Dermis microvascular lymphatic vessel endothelial cell (primary cell): Measurements from ENCODE around the gene CYSLTR2. TPM values are rescaled to one million over a fixed set of nuclear protein-coding genes. Genes with fewer than 3 reads are reported as not detected.
"Not testable (repeated sequence)": the region's sequence is repeated elsewhere in the genome, so short reads cannot be mapped to it uniquely, and the experiment has no call there.

Experiments used
- DNase-seq, 2 donors: peaks; one replicate each; pipeline versions ENCODE4 v3.0.0 to v3.0.0-alpha.2; 2010; ENCODE audit warnings: low read depth in 2 of 2
- total RNA-seq: library from RNA; depleted of rRNA; stranded (reverse); fragments of >200 nt; gene quantifications from 2 replicates; pipeline ENCODE4 v1.2.1, GENCODE V29; 2014

CYSLTR2 gene
- total RNA-seq, 1 donor from 2014 or later = not detected

GRCh38 chr13:48644951-48645350, 8.8 kb upstream of the CYSLTR2 start:
- no peak for DNase-seq

- no peak for DNase-seq
These were observed 7.9 kb upstream of the CYSLTR2 start for GRCh38 chr13:48645845-48646244.

DNA sequence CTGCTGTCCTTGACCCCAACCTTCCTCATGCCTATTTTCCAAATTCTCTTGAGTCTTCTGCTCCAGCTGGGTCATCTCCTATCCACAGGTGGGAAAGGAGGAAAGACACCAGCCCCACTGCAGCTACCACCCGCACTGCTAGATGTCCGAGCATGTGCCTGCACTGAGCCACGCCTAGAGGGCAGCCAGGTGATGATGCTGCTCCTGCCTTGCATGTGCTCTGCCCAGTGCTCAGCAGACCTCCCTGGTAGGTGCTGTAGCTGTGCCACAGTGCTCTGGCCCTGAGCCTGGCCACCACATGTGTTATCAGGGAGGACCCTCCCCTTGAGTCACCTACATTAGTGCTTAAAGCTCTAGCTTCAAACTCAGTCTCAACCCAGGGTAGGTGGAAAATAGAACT, 6.9 kb upstream of the CYSLTR2 start:
- no peak for DNase-seq

GRCh38 chr13:48647625-48648024, 6.1 kb upstream of the CYSLTR2 start:
- peak in 1 of 2 donors; percentile 23 for DNase-seq

- peak in 1 of 2 donors; percentile 45 for DNase-seq
These were observed 5.3 kb upstream of the CYSLTR2 start for GRCh38 chr13:48648446-48648845.

DNA sequence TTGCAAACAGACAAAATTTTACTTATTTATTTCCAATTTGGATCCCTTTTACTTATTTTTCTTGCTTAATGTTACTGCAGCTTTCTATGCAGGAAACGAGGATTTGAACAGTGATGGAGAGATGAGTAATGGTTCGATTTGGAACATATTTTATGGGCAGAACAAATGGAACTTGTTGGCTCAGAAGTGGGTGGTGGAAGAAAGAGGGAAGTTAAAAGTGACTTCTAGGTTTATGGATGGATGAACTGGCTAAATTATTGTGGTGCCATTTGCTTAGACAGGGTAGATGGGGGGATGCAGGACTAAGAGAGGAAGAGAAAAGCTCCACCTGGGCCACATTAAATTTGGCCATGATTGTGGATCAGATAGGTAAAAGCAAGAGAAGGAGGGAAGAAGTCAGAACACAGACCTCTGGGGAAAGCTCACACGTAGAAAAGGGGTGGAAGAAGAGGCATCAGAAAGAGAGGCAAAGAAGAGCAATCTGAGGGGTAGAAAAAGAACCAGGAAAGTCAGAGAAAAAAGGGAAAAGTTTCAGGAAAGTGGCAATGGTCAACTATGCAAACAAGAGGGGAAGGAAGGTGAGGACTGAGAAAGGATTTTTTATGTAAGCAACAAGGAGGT, 768 bp upstream of the CYSLTR2 start:
- DNase-seq = no peak

GRCh38 chr13:48654511-48654910, 782 bp downstream of the CYSLTR2 start:
- no peak for DNase-seq

DNA sequence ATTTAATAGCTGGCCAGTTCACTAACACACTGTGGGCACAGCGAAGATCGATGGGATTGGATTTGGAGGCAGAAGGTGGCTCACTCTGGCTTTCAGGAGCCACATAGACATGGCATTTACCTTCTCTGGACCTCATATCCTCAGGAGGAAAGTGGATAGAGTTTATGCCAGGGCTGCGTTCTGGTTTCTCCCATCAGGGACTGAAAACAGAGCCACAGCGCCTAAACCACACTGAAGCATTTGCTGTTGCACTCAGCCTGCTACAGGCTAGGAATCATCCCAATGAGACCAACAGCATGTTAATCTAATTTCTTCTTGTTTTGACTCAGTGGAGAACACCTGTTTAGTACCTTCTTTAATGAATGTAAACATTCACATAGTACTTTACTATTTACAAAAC, 1.6 kb downstream of the CYSLTR2 start:
- no peak for DNase-seq

DNA sequence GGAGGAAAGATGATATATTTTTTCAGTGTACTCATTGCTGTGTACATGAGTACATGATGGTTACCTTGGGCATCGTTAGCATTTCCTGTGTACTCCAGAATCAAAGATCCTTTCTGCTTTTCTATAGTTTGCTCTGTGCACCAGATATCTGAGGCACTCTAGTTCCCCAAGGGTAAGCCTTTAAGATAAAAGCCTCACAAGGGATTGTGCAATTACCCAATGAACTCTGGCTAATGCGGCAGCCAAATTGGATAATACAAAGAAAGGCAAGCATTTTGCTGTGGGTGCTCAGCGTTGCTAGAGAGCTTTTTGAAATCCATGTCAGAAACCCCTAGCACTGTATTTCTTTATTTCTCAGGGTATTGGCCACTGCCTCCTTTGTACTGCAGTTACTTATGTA, 2.9 kb downstream of the CYSLTR2 start:
- no peak for DNase-seq

DNA sequence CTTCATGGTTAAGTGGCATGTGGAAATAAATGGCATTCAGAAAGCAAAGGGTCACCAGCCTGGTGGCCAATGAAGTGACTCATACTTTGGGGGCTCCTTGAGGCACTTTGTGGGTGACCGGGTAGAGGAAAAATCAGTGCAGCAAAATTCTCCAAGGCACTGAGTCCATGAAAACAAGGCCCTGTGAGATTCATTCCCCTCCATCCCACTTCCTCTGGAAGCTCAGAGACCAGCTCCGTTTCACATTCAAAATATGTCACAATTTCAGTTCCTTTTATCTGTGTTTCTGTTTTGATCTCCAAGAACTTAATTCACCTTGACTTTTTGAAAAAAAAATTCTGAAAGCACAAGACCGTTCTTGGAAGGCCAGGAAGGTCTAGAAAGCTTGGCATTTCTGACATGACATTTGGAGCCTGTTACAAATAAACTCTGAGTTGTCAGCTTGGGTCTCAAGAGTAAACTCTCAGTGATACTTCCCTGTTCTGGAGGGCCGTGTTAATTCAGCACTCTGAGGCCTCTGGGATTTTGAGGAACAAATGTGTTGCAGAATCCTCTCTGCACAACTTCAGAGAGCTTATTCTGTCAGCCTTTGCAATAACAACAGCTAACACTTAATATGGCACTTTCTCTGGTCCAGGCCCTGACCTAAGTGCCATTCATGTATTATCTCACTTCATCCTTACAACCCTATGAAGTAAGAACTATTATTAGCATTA, 6.8 kb downstream of the CYSLTR2 start:
- no peak for DNase-seq

- DNase-seq = no peak
These were observed 7.4 kb downstream of the CYSLTR2 start for GRCh38 chr13:48661107-48661506.

DNA sequence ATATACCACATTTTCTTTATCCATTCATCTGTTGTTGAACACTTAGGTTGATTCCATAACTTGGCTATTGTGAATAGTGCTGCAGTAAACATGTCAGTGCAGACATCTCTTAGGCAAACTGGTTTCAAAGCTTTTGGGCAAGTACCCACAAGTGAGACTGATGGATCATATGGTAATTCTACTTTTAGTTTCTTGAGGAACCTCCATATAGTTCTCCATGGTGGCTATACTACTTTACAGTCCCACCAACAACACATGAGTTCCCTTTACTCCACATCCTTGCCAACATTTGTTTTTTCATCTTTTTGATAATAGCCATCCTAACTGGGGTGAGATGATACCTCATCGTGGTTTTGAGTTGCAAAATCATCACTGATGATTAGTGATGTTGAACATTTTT, 8.5 kb downstream of the CYSLTR2 start:
- DNase-seq = no peak

DNA sequence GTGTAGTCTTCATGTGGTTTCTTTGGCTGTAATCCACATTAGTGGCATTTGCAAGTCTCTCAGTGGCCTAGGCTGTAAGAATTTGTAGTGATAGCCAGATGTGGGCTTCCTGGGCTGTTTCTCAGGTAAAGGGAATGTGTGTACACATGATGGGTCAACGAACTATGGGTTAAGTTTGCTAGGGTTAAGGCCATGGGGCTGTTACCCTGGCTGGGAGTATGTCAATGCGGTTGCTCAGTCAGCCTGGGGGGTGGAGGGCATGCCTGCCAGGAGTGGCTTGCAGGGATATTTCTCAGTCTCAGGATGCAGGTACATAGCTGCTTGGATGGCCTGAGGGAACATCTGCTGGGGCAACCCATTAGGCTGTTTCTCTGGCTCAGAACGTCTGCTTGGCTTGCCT, 13.4 kb downstream of the CYSLTR2 start:
- DNase-seq = no peak

DNA sequence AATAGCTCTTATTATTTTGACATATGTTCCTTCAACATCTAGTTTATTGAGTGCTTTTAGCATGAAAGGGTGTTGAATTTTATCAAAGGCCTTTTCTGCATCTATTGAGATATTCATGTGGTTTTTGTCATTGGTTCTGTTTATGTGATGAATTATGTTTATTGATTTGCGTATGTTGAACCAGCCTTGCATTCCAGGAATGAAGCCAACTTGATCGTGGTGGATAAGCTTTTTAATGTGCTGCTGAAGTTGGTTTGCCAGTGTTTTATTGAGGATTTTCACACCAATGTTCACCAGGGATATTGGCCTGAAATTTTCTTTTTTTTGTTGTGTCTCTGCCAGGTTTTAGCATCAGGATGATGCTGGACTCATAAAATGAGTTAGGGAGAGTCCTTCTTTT, 17.7 kb downstream of the CYSLTR2 start:
- DNase-seq = not testable (repeated sequence)

- no peak for DNase-seq
These were observed 21.5 kb downstream of the CYSLTR2 start for GRCh38 chr13:48675247-48675646.

- no peak for DNase-seq
These were observed 24.6 kb downstream of the CYSLTR2 start for GRCh38 chr13:48678316-48678715.

DNA sequence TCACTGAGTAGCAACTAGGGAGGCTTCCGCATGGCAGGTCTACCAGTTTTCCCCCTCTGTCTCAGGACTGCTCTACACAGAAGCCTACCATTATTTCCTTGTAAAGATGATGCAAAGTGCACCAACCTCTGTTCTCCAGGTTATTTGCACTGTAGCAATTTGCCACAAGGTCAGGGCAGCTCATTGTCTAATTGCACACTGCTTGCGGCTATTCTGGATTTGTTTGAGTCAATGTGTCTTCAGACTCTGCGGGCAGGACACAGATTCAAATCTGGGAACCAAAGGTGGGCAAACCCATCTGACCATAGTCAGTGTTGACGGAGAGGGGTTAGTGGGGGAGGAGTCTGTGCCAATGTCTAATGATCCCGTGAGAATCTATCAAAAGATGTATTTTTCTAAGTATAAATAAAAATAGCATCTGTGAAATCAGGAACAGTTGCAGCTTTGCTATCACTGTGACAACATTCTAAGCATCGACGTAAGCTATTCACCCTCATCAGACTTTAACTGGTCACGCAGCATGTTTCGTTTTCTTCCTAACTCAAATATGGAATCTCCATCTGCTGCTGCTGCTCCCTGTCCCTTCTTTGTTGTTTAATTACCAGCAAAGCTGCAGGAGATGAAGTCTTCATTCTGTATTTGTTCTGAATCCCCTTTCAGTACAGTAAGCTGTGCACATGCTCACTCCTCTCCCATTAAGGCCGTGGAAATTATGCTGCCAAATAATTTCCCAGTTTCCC, 26.4 kb downstream of the CYSLTR2 start:
- no peak for DNase-seq

GRCh38 chr13:48680756-48681392, 27.1 kb downstream of the CYSLTR2 start:
- no peak for DNase-seq

DNA sequence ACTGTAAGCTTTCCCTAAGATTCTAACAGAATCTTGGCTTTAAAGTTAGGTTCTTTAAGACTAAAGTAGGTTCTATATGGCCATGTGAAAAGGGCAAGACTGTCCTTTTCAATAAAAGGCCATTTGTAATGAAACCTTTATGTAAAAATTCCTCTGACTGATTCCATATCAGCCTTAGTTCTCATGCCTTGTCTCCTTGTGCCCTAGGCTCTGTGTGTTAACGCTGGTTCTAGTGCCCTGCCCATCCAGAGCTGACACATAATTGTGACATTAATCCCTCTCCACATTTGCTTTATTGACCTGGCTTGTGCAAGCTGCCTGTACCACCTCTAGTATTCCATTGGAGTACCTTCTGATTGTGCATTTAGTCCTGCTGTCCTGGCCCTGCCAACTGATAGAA, 28.2 kb downstream of the CYSLTR2 start:
- DNase-seq = no peak

- no peak for DNase-seq
These were observed 28.7 kb downstream of the CYSLTR2 start for GRCh38 chr13:48682436-48682835.

- no peak for DNase-seq
These were observed 33.0 kb downstream of the CYSLTR2 start for GRCh38 chr13:48686636-48687210.

GRCh38 chr13:48687249-48687648, 33.5 kb downstream of the CYSLTR2 start:
- DNase-seq = no peak
